LNCaP clone FGC (cell line): ENCODE results near the gene S100A7.

Source experiments
- DNase-seq: peaks from one replicate; pipeline ENCODE4 v3.0.0-alpha.2; 2011; ENCODE audit warnings: low read depth
- H3K4me3 ChIP-seq: 2 replicates; pipeline ENCODE4 v1.5.1; 2011; ENCODE audit warnings: mild to moderate bottlenecking, low read depth, low read length, control low read depth
- TF ChIP-seq, protein P1 (sequence below): IDR thresholded peaks from 2 replicates; pipeline ENCODE4 v1.5.1; 2012; ENCODE audit warnings: mild to moderate bottlenecking; ENCODE audit not compliant: control insufficient read depth, insufficient read depth; ENCODE audit errors: extremely low read depth

S100A7 gene

GRCh38 chr1:153441238-153441755 lies 19.2 kb downstream of the S100A7 start:
- no peak for DNase-seq
- TF ChIP-seq, protein P1, sequence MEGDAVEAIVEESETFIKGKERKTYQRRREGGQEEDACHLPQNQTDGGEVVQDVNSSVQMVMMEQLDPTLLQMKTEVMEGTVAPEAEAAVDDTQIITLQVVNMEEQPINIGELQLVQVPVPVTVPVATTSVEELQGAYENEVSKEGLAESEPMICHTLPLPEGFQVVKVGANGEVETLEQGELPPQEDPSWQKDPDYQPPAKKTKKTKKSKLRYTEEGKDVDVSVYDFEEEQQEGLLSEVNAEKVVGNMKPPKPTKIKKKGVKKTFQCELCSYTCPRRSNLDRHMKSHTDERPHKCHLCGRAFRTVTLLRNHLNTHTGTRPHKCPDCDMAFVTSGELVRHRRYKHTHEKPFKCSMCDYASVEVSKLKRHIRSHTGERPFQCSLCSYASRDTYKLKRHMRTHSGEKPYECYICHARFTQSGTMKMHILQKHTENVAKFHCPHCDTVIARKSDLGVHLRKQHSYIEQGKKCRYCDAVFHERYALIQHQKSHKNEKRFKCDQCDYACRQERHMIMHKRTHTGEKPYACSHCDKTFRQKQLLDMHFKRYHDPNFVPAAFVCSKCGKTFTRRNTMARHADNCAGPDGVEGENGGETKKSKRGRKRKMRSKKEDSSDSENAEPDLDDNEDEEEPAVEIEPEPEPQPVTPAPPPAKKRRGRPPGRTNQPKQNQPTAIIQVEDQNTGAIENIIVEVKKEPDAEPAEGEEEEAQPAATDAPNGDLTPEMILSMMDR: no peak
- no peak overlapping the region for H3K4me3 ChIP-seq

DNA sequence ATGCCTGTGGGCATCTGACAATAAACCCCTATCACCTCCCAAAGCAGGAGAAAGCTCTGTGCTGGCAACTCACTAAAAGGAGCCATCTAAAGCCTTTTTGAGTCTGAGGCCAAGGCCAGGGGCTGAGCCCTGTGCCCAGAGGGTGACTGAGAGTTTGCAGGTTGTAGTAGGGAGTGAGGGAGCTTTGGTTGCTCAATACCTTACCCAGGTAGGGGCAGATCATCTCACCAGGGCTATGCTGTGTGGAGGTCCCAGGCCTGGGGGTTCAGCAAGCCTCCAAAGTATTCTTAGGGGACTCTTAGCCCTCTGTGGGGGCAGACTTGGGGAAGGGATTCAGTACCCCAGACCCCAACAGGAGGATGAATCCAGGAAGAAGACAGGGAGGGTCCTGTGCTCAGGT lies 21.2 kb downstream of the S100A7 start:
- no peak overlapping the region for H3K4me3 ChIP-seq
- TF ChIP-seq, protein P1: no peak
- DNase-seq: no peak

DNA sequence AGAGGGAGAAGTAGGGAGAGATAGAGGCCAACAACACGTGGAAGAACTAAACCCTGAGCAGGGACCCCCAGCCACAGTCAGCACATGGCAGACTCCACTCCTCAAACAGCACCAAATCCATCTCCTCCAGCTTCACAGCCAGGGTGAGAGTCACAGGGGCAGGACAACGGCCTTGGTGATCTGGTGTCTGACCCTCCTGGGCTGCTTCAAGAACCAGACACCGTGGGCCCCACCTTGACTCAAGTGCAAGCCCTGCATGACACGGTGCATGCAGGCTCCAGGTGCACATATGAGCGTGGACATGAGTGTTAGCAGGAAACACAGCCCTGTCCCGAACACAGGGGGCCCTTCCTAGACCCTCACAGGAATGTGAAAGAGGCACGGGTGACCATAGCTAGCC lies 21.9 kb downstream of the S100A7 start:
- DNase-seq: no peak
- H3K4me3 ChIP-seq: no peak overlapping the region
- TF ChIP-seq, protein P1: no peak

DNA sequence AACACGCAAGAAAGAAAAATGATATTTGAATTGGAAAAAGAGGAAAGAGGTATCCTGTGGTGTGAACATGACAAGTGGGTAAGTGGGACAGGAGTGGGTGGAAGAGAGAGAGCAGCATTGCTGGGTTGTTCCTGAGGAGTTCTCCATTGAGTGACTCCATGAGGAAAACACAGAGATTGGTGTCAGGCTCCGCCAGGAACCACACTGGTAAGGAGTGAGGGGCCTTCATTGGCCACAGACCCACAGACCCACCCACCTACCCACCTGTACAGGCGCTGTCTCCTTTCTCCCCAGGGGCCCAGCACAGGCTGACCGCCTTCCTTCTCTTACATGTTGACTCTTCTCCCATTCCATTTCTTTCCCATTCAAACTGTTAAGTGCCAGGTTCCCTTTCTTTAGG lies 23.2 kb downstream of the S100A7 start:
- H3K4me3 ChIP-seq: no peak overlapping the region
- DNase-seq: no peak
- TF ChIP-seq, protein P1: no peak

DNA sequence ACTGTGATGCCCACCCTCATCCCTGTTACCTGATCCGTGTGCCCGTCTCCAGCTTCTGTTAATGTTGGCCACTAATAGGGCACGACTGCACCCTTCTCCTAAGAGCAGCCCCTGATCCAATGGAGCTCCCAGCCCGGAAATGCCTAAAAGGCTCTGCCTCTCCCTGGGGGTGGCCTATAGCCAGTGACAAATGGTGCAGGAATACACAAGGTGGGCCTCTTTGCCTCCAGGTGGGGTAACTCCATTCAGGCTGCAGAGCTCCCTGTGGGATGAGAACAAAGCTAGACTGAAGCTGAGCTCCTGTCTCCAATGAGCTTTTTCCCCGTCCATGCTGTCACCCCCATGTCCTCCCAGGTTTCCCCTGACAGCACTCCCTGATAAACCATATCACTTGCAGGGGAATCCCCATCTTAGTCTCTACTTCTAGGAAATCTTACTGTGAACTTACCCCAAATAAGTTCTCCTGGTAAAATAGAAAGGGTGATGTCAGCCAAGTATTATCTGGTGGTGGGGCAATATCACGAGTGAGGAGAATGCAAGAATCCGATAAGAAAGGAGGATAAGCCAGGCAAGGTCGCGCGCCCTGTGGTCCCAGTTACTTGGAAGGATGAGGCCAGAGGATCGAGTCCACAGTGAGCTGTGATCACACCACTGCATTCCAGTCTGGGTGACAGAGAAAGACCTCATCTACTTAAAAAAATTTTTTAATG lies 25.6 kb downstream of the S100A7 start:
- H3K4me3 ChIP-seq: no peak overlapping the region
- TF ChIP-seq, protein P1: no peak
- no peak for DNase-seq

DNA sequence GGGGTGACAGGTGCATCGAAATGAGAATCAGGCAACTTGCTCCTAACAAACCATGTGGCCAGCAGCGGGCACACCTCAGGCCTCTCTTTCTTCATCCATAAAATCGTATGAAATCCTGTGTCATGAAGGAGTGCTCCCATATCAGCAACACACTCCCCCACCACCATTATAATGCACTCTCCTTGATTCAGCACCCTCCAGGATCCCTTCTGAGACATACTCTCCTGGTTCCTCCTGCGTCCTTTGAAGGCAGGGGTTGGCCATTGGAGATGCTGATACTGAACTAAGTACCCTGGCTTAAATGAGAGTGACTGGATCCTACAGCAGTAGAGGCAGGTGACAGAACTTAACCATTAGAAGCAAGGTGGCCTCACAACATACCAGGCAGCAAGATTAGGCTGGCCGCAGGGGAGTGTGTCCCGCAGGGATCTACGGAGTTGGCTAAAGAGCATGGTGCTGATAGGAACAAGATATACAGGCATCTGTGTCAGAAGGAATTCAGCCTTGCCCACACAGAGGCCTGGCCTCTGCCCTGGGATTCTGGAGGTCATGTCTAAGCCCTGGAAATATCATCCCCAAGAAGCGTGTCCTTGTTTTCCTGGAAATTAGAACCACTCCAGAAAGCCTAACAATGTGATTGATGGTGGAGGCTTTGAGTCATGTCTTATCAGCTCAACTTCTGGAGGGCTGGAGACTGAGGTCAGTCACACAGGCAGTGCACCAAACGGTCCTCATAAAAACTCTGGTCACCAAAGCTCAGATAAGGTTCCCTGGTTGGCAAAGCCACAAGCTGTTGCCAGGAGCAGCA lies 27.4 kb downstream of the S100A7 start:
- TF ChIP-seq, protein P1: no peak
- no peak overlapping the region for H3K4me3 ChIP-seq
- DNase-seq: no peak
